Keratinocyte (primary cell): ENCODE measurements around the gene TBP.

Experiments used
- EZH2 ChIP-seq: IDR thresholded peaks from one replicate; pipeline ENCODE4 v1.6.1; 2012; ENCODE audit warnings: inconsistent platforms, mild to moderate bottlenecking, low read length, moderate library complexity
- TF ChIP-seq, protein P1 (sequence below), 3 experiments: IDR thresholded peaks in 1 of 3; conservative IDR thresholded peaks in 1 of 3; optimal IDR thresholded peaks in 1 of 3; 2 replicates in 2 of 3; 3 replicates in 1 of 3; pipeline versions ENCODE3 to v1.5.1; 2011; ENCODE audit warnings: low read length in 3 of 3, mild to moderate bottlenecking in 3 of 3, moderate library complexity in 2 of 3, control low read depth in 1 of 3, inconsistent platforms in 1 of 3; ENCODE audit not compliant: insufficient read depth in 2 of 3; ENCODE audit errors: extremely low read depth in 1 of 3

DNA sequence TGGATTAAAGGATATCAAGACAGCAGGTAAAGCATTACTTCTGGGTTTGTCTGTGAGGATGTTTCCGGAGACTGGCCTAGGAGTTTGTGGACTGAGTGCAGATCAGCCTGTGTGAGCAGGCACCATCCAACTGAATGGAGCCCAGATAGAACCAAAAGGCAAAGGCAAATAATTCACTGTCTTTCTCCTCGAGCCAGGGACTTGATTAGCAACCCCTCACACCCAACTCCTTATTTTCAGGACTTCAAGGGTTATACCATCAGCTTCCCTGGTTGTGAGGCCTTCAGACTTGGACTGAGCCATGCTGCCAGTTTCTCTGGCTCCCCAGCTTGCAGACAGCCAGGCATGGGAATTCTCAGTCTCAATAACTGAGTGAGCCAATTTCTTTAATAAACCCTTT lies 20.4 kb upstream of the TBP start:
- TF ChIP-seq, protein P1, sequence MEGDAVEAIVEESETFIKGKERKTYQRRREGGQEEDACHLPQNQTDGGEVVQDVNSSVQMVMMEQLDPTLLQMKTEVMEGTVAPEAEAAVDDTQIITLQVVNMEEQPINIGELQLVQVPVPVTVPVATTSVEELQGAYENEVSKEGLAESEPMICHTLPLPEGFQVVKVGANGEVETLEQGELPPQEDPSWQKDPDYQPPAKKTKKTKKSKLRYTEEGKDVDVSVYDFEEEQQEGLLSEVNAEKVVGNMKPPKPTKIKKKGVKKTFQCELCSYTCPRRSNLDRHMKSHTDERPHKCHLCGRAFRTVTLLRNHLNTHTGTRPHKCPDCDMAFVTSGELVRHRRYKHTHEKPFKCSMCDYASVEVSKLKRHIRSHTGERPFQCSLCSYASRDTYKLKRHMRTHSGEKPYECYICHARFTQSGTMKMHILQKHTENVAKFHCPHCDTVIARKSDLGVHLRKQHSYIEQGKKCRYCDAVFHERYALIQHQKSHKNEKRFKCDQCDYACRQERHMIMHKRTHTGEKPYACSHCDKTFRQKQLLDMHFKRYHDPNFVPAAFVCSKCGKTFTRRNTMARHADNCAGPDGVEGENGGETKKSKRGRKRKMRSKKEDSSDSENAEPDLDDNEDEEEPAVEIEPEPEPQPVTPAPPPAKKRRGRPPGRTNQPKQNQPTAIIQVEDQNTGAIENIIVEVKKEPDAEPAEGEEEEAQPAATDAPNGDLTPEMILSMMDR (optimal IDR thresholded peaks at IDR 0.05 in 1 of 3, IDR thresholded peaks at IDR 0.05 in 1 of 3, conservative IDR thresholded peaks at IDR 0.05 in 1 of 3; ENCODE audit: extremely low read depth in 1 of 3, insufficient read depth in 2 of 3, low read length in 3 of 3), result no peak
- no peak for TF ChIP-seq EZH2
